Activated CD4-positive, CD25-positive, alpha-beta regulatory T cell treated with anti-CD3 and anti-CD28 coated beads, Interleukin-2, amount 50 U/mL, for 72 hours (primary cell): ENCODE measurements around the gene DCXR.

Experiments used
- DNase-seq: peaks from one replicate; pipeline ENCODE4 v3.0.0; 2021

The DCXR gene

DNA sequence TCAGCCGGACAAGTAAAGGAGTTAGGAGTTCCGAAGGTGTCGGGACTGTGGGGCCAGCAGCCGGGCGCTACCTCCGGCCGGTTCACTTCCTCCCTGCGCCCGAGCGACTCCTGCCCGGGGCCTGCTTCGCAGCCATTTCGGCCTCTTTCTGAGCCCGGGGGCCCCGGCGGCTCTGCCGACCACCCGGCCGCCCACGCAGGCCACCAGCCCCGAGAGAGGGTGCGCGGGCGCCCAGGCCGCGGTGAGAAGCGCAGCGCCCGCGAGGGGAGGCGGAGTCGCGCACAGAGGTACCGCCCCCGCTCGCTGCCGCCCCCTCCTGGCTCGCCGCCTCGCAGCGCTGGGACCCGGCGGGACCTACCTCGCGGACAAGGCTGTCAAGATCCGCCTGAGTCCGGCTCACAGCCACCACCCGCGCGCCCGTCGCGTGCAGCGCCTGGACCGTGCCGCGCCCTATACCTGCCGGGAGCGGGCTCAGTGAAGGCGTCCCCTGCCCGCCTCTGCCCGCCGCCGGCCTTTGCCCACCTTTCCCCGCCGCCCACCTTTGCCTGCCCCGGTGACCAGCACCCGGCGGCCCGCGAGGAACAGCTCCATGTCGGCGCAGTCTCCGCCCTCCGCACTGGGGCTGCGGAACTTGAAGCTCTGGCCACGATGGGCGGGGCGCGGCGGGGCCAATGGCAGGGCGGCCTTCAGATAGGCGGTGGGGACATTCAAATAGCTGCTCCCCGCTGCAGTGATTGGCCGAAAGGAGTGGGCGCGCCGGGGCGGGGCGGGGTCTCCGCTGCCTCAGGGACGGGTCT lies at the start of gene DCXR:
Gene DCXR, minus strand, starts transcription at position 606 of the 797 bp plus-strand sequence. Its CDS starts 15 bp downstream, at position 591.
- peak; percentile 97 for DNase-seq

DNA sequence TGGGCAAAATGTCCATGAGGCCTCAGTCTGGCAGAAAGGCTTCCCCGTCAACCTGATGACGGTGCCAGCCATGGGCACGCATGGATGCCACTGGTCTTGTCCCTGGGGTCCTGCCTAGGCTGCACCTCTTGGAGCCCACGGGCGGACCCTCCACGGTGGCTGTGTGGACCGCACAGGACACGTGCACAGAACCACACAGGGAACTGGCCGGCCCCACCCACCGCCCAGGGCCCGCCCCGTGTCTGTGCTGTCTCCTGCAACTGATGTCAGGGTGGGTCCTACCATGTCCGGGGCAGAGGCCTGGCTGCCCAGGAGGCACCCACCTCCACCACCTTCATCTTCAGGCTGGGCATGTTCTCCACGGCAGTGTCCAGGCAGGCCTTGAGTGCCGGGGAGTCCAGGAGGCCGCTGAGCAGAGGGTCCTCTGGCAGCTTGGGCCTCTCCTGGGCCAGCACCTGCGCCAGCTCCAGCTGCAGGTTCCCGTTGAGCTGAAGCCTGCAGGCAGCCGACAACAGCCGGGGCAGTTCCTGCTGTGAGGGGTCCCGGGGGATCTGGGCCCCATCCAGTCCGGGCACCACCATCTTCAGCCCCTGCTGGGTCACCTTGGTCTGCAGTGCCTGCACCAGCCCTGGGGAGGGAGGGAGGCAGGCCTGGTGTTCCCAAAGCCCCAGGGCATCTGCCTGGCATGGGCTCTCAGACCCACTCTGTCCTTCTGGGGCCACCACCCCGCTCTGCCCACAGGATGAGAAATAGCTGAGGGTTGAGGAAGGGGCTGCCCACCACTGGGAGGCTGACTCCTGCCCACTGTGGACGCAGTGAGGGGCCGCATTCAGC lies 48.7 kb upstream of the DCXR start:
- DNase-seq: no peak

- no peak for DNase-seq
Measured at GRCh38 chr17:82085031-82085861, 47.7 kb upstream of the DCXR start.

- DNase-seq: no peak
Measured at GRCh38 chr17:82084373-82085030, 47.0 kb upstream of the DCXR start.

DNA sequence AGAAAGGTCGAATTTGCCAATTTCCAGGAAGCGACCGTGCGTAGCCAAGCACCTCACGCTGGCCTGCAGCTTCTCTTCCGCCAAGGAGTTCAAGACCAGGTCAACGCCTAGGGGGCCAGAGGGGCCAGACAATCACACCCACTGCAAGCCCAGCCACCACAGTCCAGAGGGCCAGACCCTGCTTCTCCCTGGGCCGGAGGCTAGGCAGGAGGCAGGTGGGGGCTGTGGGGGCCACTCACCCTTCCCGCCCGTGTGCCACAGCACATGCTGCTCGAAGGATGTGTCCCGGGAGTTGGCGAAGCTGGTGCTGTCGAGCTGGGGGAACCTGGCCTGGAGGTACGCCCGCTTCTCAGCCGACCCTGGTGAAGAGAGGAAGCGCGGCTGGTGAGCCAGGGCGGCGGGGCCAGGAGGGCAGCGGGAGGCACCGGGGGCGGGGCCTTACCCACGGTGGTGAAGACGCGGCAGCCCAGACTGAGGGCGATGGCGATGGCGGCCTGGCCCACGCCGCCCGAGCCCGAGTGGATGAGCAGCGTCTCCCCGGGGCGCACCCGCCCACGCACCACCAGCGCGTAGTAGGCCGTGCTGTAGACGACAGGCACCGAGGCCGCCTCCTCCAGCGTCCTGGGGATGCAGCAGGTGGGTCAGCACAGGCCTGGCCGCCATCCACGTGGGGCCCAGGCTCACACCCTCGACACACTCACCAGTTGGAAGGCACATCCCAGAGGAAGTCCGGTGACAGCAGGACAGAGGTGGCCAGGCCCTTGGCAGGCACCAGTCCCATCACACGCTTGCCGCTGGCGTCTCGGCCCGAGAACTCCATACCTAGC lies 46.2 kb upstream of the DCXR start:
- DNase-seq: no peak

DNA sequence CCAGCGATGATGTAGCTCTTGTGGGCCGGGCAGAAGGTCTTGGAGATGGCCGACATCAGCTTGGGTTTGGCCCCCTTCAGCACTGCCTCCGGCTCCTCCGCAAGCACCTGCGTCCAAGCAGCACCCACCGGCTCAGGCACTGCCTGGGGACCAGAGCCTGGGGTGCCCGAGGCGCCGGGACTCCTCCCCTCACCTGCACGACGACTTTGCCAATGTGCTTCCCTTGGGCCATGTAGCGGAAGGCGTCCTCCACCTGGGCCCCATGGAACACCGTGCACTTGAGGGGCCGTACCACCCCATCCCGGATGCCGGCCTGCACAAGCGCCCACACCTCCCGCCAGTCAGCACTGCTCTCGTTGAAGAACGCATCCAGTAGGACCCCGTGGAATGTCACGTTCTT lies 45.5 kb upstream of the DCXR start:
- no peak for DNase-seq

DNA sequence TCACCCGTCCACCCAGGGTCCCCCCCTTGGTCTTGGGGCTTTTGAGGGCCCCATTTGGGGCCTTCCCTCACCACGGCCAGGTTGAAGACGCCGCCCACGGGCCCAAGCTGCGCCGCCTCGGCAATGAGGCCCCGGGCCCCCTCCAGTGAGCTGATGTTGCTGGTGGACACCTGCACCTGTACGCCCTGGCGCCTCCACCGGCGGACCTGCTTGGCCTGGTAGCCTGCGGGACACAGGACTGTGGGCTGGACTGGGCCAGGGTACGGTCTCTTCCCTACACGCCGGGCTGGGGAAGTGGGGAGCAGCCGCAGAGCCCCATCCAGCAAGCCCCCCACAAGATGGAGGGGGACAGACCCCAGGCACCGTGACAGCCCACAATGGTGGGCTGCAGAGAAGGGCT lies 45.0 kb upstream of the DCXR start:
- DNase-seq: no peak

- DNase-seq: no peak
Measured at GRCh38 chr17:82081966-82082365, 44.5 kb upstream of the DCXR start.

DNA sequence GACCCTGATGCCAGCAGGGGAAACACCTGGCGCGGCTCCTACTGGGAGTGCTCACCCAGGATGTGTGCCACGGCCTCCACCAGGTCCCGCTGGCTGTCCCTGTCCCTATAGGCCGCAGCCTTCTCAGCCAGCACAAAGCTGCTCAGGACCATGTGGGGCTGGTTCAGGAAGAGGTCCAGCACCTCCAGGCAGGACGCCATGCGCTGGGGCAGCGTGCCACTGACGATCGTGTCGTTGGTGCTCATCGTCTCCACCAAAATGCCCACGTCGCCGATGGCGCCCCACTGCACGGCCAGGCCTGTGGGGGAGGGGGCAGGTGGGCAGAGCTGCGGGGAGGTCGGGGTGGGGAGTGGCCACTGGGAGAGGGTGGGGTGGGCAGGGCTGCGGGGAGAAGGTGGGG lies 44.0 kb upstream of the DCXR start:
- DNase-seq: no peak

- no peak for DNase-seq
Measured at GRCh38 chr17:82080789-82081464, 43.4 kb upstream of the DCXR start.

DNA sequence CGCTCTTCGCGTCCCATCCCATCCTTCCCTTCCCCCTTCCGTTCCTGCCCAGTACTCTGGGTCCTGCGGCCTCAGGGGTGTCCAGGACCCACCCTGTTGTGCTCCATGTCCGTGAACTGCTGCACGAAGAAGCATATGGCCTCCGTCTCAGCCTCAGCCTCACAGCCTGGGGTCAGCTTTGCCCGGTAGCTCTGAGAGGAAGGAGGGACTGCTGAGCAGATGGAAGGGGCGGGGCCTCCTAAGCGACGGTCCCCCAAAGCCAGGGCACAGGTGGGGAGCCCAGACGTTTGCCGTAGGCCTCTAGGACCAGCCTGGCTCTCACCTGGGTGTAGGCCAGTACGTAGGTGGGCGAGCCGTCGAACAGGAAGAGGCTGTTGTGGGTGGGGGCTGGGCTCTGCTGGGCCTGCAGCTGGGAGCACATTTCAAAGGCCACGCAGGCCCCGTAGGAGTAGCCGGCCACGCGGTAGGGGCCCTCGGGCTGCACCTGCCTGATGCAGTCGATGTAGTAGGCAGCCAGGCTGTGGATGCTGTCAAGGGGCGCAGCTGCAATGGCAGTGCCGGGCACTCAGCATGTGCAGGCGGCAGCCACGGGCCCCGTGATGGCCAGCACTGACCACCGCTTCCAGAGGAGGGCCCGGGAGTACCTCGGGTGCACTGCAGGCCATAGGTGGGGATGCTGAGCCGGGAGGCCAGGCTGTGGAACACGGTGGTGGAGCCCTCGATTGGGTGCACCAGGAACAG lies 42.7 kb upstream of the DCXR start:
- DNase-seq: no peak

GRCh38 chr17:82079001-82079677 lies 41.6 kb upstream of the DCXR start:
- no peak for DNase-seq

DNA sequence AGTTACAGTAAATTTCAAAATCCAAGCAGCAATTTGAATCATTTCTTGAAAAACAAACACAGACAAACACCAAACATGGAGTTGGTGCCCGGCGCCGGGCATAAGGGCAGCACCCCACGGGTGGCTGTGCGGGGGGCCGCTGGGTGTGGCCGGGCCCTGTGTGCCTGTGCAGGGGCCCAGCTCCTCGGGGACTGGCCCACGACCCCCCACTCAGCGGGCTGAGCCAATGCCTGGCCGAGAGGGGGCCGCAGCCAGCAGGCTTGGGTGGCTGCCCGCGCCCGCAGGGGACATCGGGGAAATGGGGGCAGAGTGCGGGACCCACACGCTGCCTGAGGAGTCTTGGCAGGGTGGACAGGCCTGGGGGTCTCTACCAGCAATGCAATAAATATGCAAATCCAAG lies 40.9 kb upstream of the DCXR start:
- no peak for DNase-seq

- no peak for DNase-seq
Measured at GRCh38 chr17:82077617-82078358, 40.3 kb upstream of the DCXR start.

DNA sequence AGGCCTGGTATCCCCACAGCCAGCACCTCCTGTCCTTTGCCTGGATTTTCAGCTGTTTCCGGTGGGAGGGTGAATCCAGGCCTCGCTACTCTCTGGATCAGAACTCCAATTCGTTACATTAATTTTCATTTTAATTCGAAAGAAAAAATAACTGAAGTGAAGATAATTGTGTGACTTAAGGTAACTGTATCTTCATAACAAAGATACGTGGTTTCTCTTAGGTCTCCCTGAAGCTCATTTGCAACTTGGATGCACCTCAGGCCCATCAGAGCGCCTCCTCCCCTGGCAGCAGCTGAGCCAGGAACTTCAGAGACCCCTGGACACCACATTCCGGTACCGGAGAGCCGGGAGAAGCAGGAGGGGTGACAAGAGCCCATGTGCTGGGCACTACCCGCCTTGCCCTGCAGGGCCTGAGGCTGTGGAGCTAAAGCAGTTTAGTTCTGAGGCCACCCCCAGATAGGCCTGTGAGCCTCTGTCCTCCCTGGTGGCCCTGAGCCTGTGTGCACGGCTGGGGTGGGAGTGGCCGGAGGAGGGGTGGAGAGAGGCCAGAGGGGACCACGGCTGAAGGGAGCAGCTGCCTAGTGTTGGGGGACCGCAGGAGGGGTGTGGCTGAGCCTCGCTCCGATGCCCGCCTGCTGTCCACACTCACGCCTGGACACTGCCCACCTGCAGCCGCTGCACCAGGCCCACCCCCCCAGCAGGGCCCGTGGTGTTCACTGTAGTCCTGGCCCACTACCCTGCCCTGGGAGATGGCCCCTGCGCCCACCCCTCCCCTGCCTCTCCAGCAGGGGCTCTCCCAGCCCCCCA lies 39.5 kb upstream of the DCXR start:
- DNase-seq: no peak

DNA sequence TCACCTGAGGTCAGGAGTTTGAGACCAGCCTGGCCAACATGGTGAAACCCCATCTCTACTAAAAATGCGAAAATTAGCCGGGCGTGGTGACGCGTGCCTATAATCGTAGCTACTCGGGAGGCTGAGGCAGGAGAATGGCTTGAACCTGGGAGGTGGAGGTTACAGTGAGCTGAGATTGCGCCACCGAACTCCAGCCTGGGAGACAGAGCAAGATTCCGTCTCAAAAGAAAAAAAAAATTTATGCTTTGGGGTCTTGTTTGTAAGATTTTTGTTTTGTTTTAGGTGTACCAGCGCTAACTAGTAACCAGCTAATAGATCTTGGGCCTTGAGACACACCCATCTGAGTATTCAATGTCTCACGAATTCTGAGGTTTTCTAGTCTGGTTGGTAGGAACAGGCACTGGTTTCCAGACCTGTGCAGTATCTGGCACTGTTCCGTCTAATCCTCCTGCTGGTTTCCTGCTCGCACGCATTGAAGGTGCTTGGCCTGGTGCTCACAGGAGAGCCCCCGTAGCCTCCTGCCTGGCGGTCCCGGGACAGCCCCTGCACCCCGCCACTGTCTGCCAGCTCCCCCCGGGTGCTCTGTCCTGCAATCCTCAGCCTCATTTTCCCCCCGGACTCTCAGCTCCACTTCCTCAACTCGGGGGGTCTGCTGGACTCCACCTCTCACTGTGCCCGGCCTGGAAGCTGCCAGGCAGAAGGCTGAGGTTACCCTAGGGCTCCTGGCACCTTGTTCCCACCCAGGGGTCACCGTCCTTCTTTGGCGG lies 38.7 kb upstream of the DCXR start:
- no peak for DNase-seq

GRCh38 chr17:82073446-82073845 lies 35.9 kb upstream of the DCXR start:
- DNase-seq: no peak
